ENCODE results near the gene LINGO3.
"Not testable (repeated sequence)": the region's sequence is repeated elsewhere in the genome, so short reads cannot be mapped to it uniquely, and the experiment has no call there.

The LINGO3 gene

GRCh38 chr19:2308114-2308556 lies at the start of gene LINGO3:
TSS of gene LINGO3 (minus strand) at chr19:2308154. CDS start at chr19:2291776, 16,378 bp downstream.
- peak; percentile 20 for DNase-seq

- no peak for DNase-seq
These were observed 48.2 kb upstream of the LINGO3 start for GRCh38 chr19:2356036-2356646.

- no peak for DNase-seq
These were observed 47.4 kb upstream of the LINGO3 start for GRCh38 chr19:2355168-2356035.

GRCh38 chr19:2354670-2355069 lies 46.7 kb upstream of the LINGO3 start:
- no peak for DNase-seq

- no peak for DNase-seq
These were observed 46.1 kb upstream of the LINGO3 start for GRCh38 chr19:2353887-2354592.

GRCh38 chr19:2353159-2353886 lies 45.4 kb upstream of the LINGO3 start:
- DNase-seq, result no peak

DNA sequence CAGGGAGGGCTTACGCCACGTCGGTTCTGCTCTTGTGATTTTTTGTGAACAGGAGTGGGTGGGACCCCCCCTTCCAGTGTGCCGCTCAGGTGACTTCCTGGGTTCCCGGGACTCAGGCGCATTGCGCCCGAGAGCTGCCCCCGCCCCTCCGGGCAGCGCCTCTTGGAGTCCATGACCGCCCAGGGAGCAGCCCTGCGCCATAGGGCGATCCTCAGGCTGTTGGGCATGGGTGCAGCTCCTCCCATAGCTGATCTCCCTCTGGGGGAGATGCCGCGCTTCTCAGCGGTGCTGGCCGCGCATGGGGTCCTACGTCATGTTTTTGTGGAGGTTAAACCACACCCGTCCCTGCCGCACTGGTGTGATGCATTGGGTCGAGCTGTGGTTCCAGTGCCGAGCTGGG lies 44.2 kb upstream of the LINGO3 start:
- DNase-seq, result no peak

- no peak for DNase-seq
These were observed 43.6 kb upstream of the LINGO3 start for GRCh38 chr19:2351591-2351990.

DNA sequence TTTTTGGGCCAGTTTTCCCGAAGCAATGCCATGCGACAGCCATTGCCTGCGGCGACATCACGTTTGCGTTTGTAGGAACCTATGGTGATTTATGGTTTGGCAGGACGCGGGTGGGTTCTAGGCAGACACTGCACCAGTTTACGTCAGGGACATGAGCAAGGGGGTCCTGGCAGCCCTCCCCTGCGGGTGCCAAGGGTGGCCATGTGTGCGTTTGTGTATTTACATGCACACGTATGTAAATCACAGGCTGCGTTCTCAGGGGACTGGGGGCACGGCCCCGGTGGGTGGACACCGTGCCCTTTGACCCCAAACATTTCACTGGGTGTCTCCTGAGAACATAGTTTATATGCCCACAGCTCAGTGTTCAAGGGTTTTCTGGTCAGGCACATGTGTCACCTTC lies 42.7 kb upstream of the LINGO3 start:
- no peak for DNase-seq

GRCh38 chr19:2349818-2350217 lies 41.9 kb upstream of the LINGO3 start:
- DNase-seq, result not testable (repeated sequence)

DNA sequence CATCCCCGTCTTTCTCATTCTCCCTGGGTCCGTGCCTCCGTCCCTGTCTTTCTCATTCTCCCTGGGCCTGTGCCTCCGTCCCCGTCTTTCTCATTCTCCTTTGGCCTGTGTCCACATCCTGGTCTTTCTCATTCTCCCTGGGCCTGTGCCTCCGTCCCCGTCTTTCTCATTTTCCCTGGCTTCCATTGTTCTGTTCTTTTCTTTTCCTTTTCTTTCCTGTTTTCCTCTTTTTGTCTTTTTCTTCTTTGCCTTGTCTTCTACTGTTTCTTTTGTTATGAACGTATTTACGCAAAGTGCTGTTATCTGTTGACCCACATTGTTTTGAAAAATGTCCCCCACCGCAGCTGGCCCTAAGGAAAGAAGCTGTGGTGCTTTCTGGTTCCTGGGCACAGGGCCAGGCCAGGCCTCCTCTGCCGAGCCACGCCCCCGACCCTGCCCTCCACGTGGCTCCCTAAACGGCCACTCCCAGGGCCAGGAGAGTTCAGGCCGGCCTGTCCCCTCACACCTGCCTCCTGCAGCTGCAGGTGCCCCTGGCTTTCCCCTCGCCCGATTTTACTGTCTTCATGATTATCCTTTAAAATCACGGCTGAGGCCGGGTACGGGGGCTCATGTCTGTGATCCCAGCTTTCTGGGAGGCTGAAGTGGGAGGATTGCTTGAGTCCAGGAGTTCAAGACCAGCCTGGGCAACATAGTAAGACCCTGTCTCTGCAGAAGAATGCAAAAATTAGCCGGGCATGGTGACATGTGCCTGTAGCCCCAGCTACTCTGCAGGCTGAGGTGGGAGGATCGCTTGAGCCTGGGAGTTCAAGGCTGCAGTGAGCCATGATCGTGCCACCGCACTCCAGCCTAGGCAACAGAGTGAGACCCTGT lies 38.1 kb upstream of the LINGO3 start:
- no peak for DNase-seq

DNA sequence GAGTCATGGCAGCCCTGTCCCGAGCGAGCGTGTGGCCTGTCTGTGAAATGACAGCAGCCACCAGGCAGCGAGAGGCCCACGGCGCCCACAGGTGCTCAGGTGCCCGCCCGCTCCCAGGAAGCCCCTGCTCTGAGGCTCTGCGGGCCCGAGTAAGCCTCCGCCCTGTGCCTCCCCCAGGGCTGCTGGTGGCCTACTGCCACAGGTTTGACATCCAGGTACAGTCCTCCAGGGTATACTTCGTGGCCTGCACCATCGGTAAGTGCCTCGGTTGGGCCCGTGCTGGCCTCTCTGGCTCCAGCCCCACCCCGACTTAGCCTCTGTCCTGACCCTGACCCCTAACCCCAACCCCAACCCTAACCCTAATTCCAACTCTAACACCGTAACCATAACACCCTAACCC lies 37.1 kb upstream of the LINGO3 start:
- DNase-seq, result no peak

GRCh38 chr19:2344381-2344870 lies 36.5 kb upstream of the LINGO3 start:
- no peak for DNase-seq

DNA sequence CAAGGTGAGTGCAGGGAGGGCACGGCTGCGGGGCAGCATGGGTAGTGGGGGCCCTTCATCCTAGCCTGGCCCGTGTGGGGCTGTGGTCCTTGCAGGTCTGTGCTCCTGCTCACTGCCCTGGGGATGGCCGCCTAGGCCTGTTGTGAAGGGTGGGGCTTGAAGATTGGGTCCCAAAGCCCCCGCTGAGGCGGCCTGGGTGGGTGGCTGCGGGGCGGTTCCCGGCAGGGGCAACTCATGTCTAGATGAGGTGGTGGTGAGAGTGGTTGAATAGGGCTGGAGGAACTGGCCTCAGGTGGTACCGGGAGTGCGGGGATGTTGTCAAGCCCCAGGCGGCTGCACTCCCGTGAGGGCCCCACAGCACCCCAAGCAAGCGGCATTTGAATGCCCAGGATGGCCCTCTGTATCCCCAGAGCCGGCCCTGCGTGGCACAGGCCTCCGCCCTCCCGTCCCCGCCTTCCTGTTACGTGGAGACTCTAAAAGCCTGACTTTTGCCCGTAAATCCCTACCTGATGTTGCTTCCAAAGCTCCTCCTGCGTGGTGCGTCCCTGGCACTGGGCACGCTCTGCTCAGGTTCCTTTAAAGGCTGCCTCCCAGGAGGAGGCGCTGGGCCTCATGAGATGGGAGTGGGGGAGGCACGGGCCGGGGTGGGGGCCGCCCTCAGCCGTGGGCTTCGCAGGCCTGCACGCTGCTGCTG lies 35.5 kb upstream of the LINGO3 start:
- DNase-seq, result no peak

- no peak for DNase-seq
These were observed 34.8 kb upstream of the LINGO3 start for GRCh38 chr19:2342656-2343288.

GRCh38 chr19:2341982-2342381 lies 34.0 kb upstream of the LINGO3 start:
- no peak for DNase-seq

DNA sequence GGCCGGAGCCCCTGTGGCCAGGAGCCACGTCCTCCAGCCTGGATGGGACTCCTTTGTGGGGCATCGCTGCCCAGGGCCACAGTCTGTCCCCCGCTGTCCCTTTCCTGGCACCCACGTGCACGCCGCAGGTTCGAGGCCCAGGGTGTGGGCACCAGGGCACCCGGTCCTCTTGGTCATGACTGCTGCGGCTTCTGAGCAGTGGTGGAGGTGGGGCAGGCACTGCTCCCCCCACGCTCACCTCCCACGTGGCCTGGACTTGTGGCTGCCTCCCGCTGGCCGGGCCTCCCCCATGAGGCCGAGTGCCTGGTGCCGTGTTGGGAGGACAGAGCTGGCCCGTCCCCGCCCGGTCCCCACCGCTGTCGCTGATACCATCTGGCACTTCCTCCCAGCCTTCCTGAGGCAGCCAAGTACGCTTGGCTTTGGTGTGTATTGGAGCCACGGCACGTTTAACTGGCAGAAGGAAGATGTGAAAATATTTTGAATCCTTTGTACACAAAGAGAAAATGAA lies 33.3 kb upstream of the LINGO3 start:
- DNase-seq, result no peak

- no peak for DNase-seq
These were observed 32.7 kb upstream of the LINGO3 start for GRCh38 chr19:2340496-2341243.

DNA sequence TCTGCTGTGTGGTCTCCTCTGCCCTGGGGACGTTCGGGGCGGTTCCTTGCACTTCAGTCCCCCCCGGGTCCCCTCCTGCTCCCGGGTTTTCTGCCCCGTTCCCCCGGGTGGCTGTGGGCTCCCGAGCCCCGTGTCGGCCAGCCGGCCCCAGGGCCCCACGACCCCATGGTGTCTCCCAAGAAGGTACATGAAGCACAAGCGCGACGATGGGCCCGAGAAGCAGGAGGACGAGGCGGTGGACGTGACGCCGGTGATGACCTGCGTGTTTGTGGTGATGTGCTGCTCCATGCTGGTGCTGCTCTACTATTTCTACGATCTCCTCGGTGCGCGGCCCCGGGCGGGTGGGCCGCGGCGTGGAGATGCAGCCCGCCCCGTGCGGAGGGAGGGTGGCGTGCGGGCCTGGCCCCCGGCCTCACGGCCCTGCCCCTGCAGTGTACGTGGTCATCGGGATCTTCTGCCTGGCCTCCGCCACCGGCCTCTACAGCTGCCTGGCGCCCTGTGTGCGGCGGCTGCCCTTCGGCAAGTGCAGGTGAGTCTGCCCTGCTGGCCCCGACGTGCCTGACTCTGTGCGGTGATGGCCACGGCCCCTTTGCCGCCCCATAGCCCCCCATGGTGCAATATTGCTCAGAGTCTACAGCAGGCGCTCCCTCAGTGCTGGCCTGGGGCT lies 31.8 kb upstream of the LINGO3 start:
- DNase-seq, result no peak
